GM23248 (cell line): ENCODE results near the gene IL2.

Experiments
- EZH2 ChIP-seq: fragments of 200-600 bp; sonication (generic); IDR thresholded peaks from 2 replicates; pipeline ENCODE4 v1.6.1; 2018; ENCODE audit warnings: antibody characterized with exemption, mild to moderate bottlenecking; ENCODE audit not compliant: insufficient read depth, poor library complexity, severe bottlenecking
- EZH2phosphoT487 ChIP-seq: fragments of 200-600 bp; sonication (generic); IDR thresholded peaks from 2 replicates; pipeline ENCODE4 v1.6.1; 2018; ENCODE audit warnings: antibody characterized with exemption, moderate library complexity, mild to moderate bottlenecking, low read depth; ENCODE audit not compliant: insufficient read depth

DNA sequence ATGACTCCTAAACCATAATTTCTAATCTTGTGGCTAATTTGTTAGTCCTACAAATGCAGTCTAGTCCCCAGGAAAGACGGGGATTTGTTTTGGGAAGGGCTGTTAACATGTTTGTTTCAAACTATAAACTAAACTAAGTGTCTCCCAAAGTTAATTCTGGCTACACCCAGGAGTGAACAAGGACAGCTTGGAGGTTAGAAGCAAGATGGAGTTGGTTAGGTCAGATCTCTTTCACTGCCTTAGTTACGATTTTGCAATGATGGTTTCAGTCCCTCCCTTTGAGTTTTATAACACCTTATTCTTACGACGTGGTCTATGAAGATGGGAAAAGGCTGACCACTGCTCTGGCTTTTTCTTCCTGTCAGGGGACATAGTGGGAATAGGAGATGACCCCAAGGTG is 27.0 kb upstream of the IL2 start:
- TF ChIP-seq EZH2 (no peak), EZH2phosphoT487 (no peak)
